ENCODE measurements around the gene KCNC3. TPM values are rescaled to one million over a fixed set of nuclear protein-coding genes. Genes with fewer than 3 reads are reported as not detected.

Gene KCNC3
- polyA plus RNA-seq, 1 experiment: not detected

- TF ChIP-seq, protein P1, sequence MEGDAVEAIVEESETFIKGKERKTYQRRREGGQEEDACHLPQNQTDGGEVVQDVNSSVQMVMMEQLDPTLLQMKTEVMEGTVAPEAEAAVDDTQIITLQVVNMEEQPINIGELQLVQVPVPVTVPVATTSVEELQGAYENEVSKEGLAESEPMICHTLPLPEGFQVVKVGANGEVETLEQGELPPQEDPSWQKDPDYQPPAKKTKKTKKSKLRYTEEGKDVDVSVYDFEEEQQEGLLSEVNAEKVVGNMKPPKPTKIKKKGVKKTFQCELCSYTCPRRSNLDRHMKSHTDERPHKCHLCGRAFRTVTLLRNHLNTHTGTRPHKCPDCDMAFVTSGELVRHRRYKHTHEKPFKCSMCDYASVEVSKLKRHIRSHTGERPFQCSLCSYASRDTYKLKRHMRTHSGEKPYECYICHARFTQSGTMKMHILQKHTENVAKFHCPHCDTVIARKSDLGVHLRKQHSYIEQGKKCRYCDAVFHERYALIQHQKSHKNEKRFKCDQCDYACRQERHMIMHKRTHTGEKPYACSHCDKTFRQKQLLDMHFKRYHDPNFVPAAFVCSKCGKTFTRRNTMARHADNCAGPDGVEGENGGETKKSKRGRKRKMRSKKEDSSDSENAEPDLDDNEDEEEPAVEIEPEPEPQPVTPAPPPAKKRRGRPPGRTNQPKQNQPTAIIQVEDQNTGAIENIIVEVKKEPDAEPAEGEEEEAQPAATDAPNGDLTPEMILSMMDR (IDR thresholded peaks at IDR 0.05; ENCODE audit: low read depth, low read length): no peak
- Histone ChIP-seq H3K4me3 (ENCODE audit: low read depth, low read length) (no peak overlapping the region), H3K27ac (ENCODE audit: low read depth, low read length) (no peak overlapping the region), H3K27me3 (ENCODE audit: control insufficient read depth, insufficient read depth, low read length) (peaks cover 13% of the 10 kb centered on the region), H3K9me3 (ENCODE audit: control insufficient read depth, insufficient read depth, low read length) (peaks cover 3% of the 10 kb centered on the region; the same call in 1 of the 2 replicates)
- ChIA-PET CTCF (no interaction called here), POLR2A (no interaction called here)
- no peak for DNase-seq (ENCODE audit: low read depth, low spot score)
These were observed 7.3 kb downstream of the KCNC3 start for GRCh38 chr19:50321831-50322230.

GRCh38 chr19:50320596-50320995, 8.6 kb downstream of the KCNC3 start:
- POLR2A ChIA-PET: no interaction called here
- Histone ChIP-seq H3K9me3 (ENCODE audit: control insufficient read depth, insufficient read depth, low read length) (peaks cover under 1% of the 10 kb centered on the region; the same call in 1 of the 2 replicates), H3K27ac (ENCODE audit: low read depth, low read length) (no peak overlapping the region), H3K4me3 (ENCODE audit: low read depth, low read length) (no peak overlapping the region), H3K27me3 (ENCODE audit: control insufficient read depth, insufficient read depth, low read length) (peaks cover 12% of the 10 kb centered on the region)
- TF ChIP-seq, protein P1 (IDR thresholded peaks at IDR 0.05; ENCODE audit: low read depth, low read length): no peak
- CTCF ChIA-PET: no interaction called here
- no peak for DNase-seq (ENCODE audit: low read depth, low spot score)

GRCh38 chr19:50320051-50320450, 9.1 kb downstream of the KCNC3 start:
- TF ChIP-seq, protein P1 (IDR thresholded peaks at IDR 0.05; ENCODE audit: low read depth, low read length): no peak
- CTCF ChIA-PET: no interaction called here
- no peak overlapping the region for H3K27ac ChIP-seq (ENCODE audit: low read depth, low read length)
- H3K4me3 ChIP-seq (ENCODE audit: low read depth, low read length): no peak overlapping the region
- POLR2A ChIA-PET: no interaction called here
- H3K27me3 ChIP-seq (ENCODE audit: control insufficient read depth, insufficient read depth, low read length): peaks cover 14% of the 10 kb centered on the region
- H3K9me3 ChIP-seq (ENCODE audit: control insufficient read depth, insufficient read depth, low read length): no peaks in the 10 kb centered on the region; the same call in 1 of the 2 replicates
- DNase-seq (ENCODE audit: low read depth, low spot score): no peak

DNA sequence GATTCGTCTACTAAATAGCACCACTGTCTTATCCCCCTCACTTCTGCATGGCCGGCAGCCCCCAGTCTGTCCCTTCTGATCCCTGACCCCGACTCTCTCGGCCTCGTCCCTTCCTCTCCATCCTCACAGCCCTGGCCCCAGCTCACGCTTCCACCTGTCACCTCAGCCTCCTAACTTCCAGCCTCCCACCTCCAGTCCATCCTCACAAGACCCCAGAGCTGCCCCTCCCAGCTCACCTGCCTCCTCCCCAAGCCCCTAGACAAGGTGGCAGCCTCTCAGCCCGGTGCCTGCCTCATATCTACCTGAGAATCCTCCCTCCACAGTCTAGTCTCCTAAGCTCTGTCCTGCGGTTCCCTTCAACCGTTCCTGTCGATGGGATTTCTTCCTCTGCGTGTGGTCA, 10.0 kb downstream of the KCNC3 start:
- Histone ChIP-seq H3K27ac (ENCODE audit: low read depth, low read length) (no peak overlapping the region), H3K9me3 (ENCODE audit: control insufficient read depth, insufficient read depth, low read length) (no peaks in the 10 kb centered on the region; the same call in 1 of the 2 replicates), H3K27me3 (ENCODE audit: control insufficient read depth, insufficient read depth, low read length) (peaks cover 23% of the 10 kb centered on the region), H3K4me3 (ENCODE audit: low read depth, low read length) (no peak overlapping the region)
- ChIA-PET CTCF (no interaction called here), POLR2A (no interaction called here)
- no peak for DNase-seq (ENCODE audit: low read depth, low spot score)
- TF ChIP-seq, protein P1 (IDR thresholded peaks at IDR 0.05; ENCODE audit: low read depth, low read length): no peak

GRCh38 chr19:50318438-50318837, 10.7 kb downstream of the KCNC3 start:
- POLR2A ChIA-PET: no interaction called here

More at GRCh38 chr19:50318438-50318837, 10.7 kb downstream of the KCNC3 start:
- Histone ChIP-seq H3K27me3 (ENCODE audit: control insufficient read depth, insufficient read depth, low read length) (peaks cover 28% of the 10 kb centered on the region), H3K9me3 (ENCODE audit: control insufficient read depth, insufficient read depth, low read length) (no peaks in the 10 kb centered on the region; the same call in 1 of the 2 replicates), H3K4me3 (ENCODE audit: low read depth, low read length) (no peak overlapping the region), H3K27ac (ENCODE audit: low read depth, low read length) (no peak overlapping the region)
- TF ChIP-seq, protein P1 (IDR thresholded peaks at IDR 0.05; ENCODE audit: low read depth, low read length): no peak
- DNase-seq (ENCODE audit: low read depth, low spot score): no peak
- CTCF ChIA-PET: no interaction called here
